Neural cell (in vitro differentiated cells): ENCODE results near the gene PLAAT5. TPM values are rescaled to one million over a fixed set of nuclear protein-coding genes. Genes with fewer than 3 reads are reported as not detected.

Source experiments
- H2AFZ ChIP-seq: fragments of 200-600, 300-800 bp; sonication (generic), shearing (Covaris generic); 2 replicates; pipeline ENCODE4 v1.6.0; 2014; ENCODE audit warnings: low read depth, mild to moderate bottlenecking, antibody characterized with exemption, low read length, moderate library complexity
- H3F3A ChIP-seq: fragments of 200-600 bp; shearing (Covaris generic); 2 replicates; pipeline ENCODE4 v1.6.1; 2016; ENCODE audit warnings: mild to moderate bottlenecking, moderate library complexity, mixed read lengths, antibody characterized with exemption, low read length; ENCODE audit not compliant: insufficient read depth, poor library complexity, severe bottlenecking
- H3K27ac ChIP-seq: fragments of 200-600, 300-800 bp; sonication (generic), shearing (Covaris generic); 2 replicates; pipeline ENCODE4 v1.5.1; 2014; ENCODE audit warnings: mild to moderate bottlenecking, low read length, moderate library complexity
- H3K27me3 ChIP-seq: fragments of 300-800, 200-600 bp; sonication (generic), shearing (Covaris generic); 2 replicates; pipeline ENCODE4 v1.6.0; 2014; ENCODE audit warnings: mild to moderate bottlenecking, low read depth, low read length, moderate library complexity; ENCODE audit not compliant: insufficient read depth
- H3K36me3 ChIP-seq: fragments of 300-800, 200-600 bp; sonication (generic), shearing (Covaris generic); 2 replicates; pipeline ENCODE4 v1.5.1; 2014; ENCODE audit warnings: mild to moderate bottlenecking, antibody characterized with exemption, low read length, moderate library complexity; ENCODE audit not compliant: insufficient read depth
- H3K4me2 ChIP-seq: fragments of 300-800, 200-600 bp; sonication (generic), shearing (Covaris generic); 2 replicates; pipeline ENCODE4 v1.6.0; 2014; ENCODE audit warnings: mild to moderate bottlenecking, low read length
- H3K4me3 ChIP-seq: fragments of 300-800, 200-600 bp; sonication (generic), shearing (Covaris generic); 2 replicates; pipeline ENCODE4 v1.5.1; 2014; ENCODE audit warnings: mild to moderate bottlenecking, low read length, moderate library complexity
- H3K79me2 ChIP-seq: fragments of 200-600 bp; shearing (Covaris generic); replicated peaks from 2 replicates; pipeline ENCODE4 v1.6.0; 2014; ENCODE audit warnings: mild to moderate bottlenecking, low read length, moderate library complexity; ENCODE audit not compliant: insufficient read depth
- H3K9ac ChIP-seq: fragments of 300-800, 200-600 bp; sonication (generic), shearing (Covaris generic); 2 replicates; pipeline ENCODE4 v1.6.1; 2016; ENCODE audit warnings: mild to moderate bottlenecking, low read length, mixed read lengths
- H3K9me2 ChIP-seq: fragments of 200-600 bp; shearing (Covaris generic); 2 replicates; pipeline ENCODE4 v1.6.1; 2016; ENCODE audit warnings: mild to moderate bottlenecking, low read length, mixed read lengths; ENCODE audit not compliant: insufficient read depth
- H3K9me3 ChIP-seq: fragments of 200-600, 300-800 bp; sonication (generic), shearing (Covaris generic); 2 replicates; pipeline ENCODE4 v1.6.1; 2016; ENCODE audit warnings: mild to moderate bottlenecking, mixed run types, low read length, moderate library complexity, mixed read lengths
- H4K20me1 ChIP-seq: fragments of 200-600 bp; shearing (Covaris generic); 2 replicates; pipeline ENCODE4 v1.6.1; 2016; ENCODE audit warnings: mild to moderate bottlenecking, mixed run types; ENCODE audit not compliant: insufficient read depth
- CTCF ChIP-seq: fragments of 450-650 bp; IDR thresholded peaks from 2 replicates; pipeline ENCODE4 v1.5.1; 2014; ENCODE audit warnings: antibody characterized with exemption, mild to moderate bottlenecking, moderate library complexity; ENCODE audit not compliant: poor library complexity, severe bottlenecking
- EP300 ChIP-seq: fragments of 450-650 bp; conservative IDR thresholded peaks from 2 replicates; pipeline ENCODE4 v1.6.1; 2014; ENCODE audit warnings: antibody characterized with exemption, mild to moderate bottlenecking, moderate library complexity; ENCODE audit not compliant: poor library complexity, severe bottlenecking
- EZH2 ChIP-seq: fragments of 200-600, 300-800 bp; shearing (Covaris generic), sonication (generic); IDR thresholded peaks from 2 replicates; pipeline ENCODE4 v1.6.1; 2014; ENCODE audit warnings: antibody characterized with exemption, low read length, borderline replicate concordance, mild to moderate bottlenecking; ENCODE audit not compliant: insufficient read depth, poor library complexity, severe bottlenecking
- MXI1 ChIP-seq: fragments of 450-650 bp; conservative IDR thresholded peaks from 2 replicates; pipeline ENCODE4 v1.6.1; 2014; ENCODE audit warnings: antibody characterized with exemption, mild to moderate bottlenecking; ENCODE audit not compliant: poor library complexity, severe bottlenecking
- POLR2AphosphoS5 ChIP-seq: IDR thresholded peaks from 2 replicates; pipeline ENCODE4 v1.6.1; 2012
- RAD21 ChIP-seq: fragments of 450-650 bp; conservative IDR thresholded peaks from 2 replicates; pipeline ENCODE4 v1.6.1; 2014; ENCODE audit warnings: antibody characterized with exemption, mild to moderate bottlenecking, moderate library complexity
- REST ChIP-seq: IDR thresholded peaks from 2 replicates; pipeline ENCODE4 v1.6.1; 2012; ENCODE audit warnings: borderline replicate concordance
- SMC3 ChIP-seq: fragments of 450-650 bp; conservative IDR thresholded peaks from 2 replicates; pipeline ENCODE4 v1.6.1; 2014; ENCODE audit warnings: antibody characterized with exemption, mild to moderate bottlenecking, moderate library complexity; ENCODE audit not compliant: poor library complexity
- TAF1 ChIP-seq: IDR thresholded peaks from 2 replicates; pipeline ENCODE4 v1.6.1; 2012; ENCODE audit warnings: low read depth
- polyA plus RNA-seq: library from polyadenylated mRNA; depleted of rRNA; stranded (reverse); fragments of >200 nt; gene quantifications from 2 replicates; pipeline ENCODE4 v1.2.3, GENCODE V29; 2014

PLAAT5 gene
- polyA plus RNA-seq, 1 donor from 2014 or later = 0.14 TPM

- Histone ChIP-seq H2AFZ (no peak overlapping the region), H3K36me3 (no peaks in the 10 kb centered on the region), H4K20me1 (no peaks in the 10 kb centered on the region), H3K9ac (no peak overlapping the region), H3F3A (no peaks in the 10 kb centered on the region), H3K79me2 (no peaks in the 10 kb centered on the region), H3K9me3 (no peaks in the 10 kb centered on the region), H3K27me3 (no peaks in the 10 kb centered on the region), H3K4me2 (no peak overlapping the region), H3K4me3 (no peak overlapping the region), H3K27ac (no peak overlapping the region), H3K9me2 (no peaks in the 10 kb centered on the region)
- no peak for TF ChIP-seq TAF1
- TF ChIP-seq CTCF = no peak
- no peak for TF ChIP-seq POLR2AphosphoS5
- no peak for TF ChIP-seq REST
- no peak for TF ChIP-seq RAD21
- TF ChIP-seq MXI1 = no peak
- TF ChIP-seq EP300 = no peak
- TF ChIP-seq EZH2 = no peak
- TF ChIP-seq SMC3 = no peak
Measured at GRCh38 chr11:63506876-63507275, 15.9 kb upstream of the PLAAT5 start.

- Histone ChIP-seq H3K79me2 (no peaks in the 10 kb centered on the region), H3K9me2 (no peaks in the 10 kb centered on the region), H3K27me3 (no peaks in the 10 kb centered on the region), H3K27ac (no peak within 1 kb of the TSS), H3K36me3 (no peaks in the 10 kb centered on the region), H3K4me3 (no peak within 1 kb of the TSS), H4K20me1 (no peaks in the 10 kb centered on the region), H3K9me3 (no peaks in the 10 kb centered on the region), H3F3A (no peaks in the 10 kb centered on the region), H2AFZ (no peak within 1 kb of the TSS), H3K4me2 (no peak within 1 kb of the TSS), H3K9ac (no peak within 1 kb of the TSS)
- TF ChIP-seq POLR2AphosphoS5 (no peak), EP300 (no peak), REST (no peak), TAF1 (no peak), RAD21 (no peak)
Measured at GRCh38 chr11:63505857-63506528, 15.0 kb upstream of the PLAAT5 start, which contains the start of gene LGALS12. LGALS12 (plus strand) TSS chr11:63506084; CDS start chr11:63506459, 375 bp downstream.
